ENCODE measurements around the gene TGFA. TPM values are rescaled to one million over a fixed set of nuclear protein-coding genes. Genes with fewer than 3 reads are reported as not detected.

The TGFA gene
- total RNA-seq, 2 experiments from 2014 or later: not detected

DNA sequence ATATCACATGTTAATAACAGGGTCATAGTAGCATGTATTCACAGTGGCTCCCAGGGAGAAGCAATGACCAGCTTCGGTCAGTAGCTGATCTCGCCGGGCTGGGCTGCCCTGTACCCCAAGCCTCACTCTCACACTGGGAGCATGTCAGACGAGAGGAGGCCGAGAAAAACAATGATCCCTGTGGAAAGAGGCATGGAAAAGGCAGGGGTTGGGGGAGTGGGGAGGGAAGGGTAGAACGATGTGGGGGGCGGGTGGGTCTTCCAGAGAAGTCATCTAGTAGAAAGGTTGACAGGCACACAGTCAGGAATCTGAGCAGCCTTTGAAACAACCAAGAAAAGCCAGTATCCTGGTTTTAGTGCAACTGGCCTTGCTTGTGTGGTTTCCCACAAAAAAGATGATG, 25.4 kb downstream of the TGFA start:
- Histone ChIP-seq H3K9me2 (ENCODE audit: insufficient read depth, low read length) (no peaks in the 10 kb centered on the region), H2AFZ (ENCODE audit: low read length) (no peak overlapping the region), H4K20me1 (ENCODE audit: insufficient read depth, low read length) (no peaks in the 10 kb centered on the region), H3K9me3 (ENCODE audit: low read length) (no peaks in the 10 kb centered on the region), H3K4me3 (ENCODE audit: low read depth, low read length, poor library complexity, severe bottlenecking) (no peak overlapping the region), H3K36me3 (ENCODE audit: insufficient read depth, low read length) (no peaks in the 10 kb centered on the region), H3K4me1 (ENCODE audit: insufficient read depth, low read length, poor library complexity, severe bottlenecking) (no peaks in the 10 kb centered on the region), H3K4me2 (ENCODE audit: low read length) (no peak overlapping the region), H3K79me2 (ENCODE audit: insufficient read depth, low read depth, low read length) (no peaks in the 10 kb centered on the region), H3K27ac (ENCODE audit: low read depth, low read length, poor library complexity, severe bottlenecking) (no peak overlapping the region)
- DNase-seq (ENCODE audit: low spot score): no peak
- ChIA-PET POLR2A (interaction anchor here (0.6 kb wide), 1 partner anchor 1305 kb away, joined by 3 read pairs; no protein-coding TSS in a partner anchor), CTCF (ENCODE audit: unreplicated experiment) (no interaction called here)
- no TSS peak for BruUV-seq (replicated peaks)
- intact Hi-C loops (cut with micrococcal nuclease; ENCODE audit: unreplicated experiment): no loop called here
- TF ChIP-seq EZH2phosphoT487 (IDR thresholded peaks at IDR 0.05; ENCODE audit: borderline replicate concordance, low read depth, low read length): no peak
- TF ChIP-seq, protein P1, sequence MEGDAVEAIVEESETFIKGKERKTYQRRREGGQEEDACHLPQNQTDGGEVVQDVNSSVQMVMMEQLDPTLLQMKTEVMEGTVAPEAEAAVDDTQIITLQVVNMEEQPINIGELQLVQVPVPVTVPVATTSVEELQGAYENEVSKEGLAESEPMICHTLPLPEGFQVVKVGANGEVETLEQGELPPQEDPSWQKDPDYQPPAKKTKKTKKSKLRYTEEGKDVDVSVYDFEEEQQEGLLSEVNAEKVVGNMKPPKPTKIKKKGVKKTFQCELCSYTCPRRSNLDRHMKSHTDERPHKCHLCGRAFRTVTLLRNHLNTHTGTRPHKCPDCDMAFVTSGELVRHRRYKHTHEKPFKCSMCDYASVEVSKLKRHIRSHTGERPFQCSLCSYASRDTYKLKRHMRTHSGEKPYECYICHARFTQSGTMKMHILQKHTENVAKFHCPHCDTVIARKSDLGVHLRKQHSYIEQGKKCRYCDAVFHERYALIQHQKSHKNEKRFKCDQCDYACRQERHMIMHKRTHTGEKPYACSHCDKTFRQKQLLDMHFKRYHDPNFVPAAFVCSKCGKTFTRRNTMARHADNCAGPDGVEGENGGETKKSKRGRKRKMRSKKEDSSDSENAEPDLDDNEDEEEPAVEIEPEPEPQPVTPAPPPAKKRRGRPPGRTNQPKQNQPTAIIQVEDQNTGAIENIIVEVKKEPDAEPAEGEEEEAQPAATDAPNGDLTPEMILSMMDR (conservative IDR thresholded peaks at IDR 0.05; ENCODE audit: low read length): no peak

DNA sequence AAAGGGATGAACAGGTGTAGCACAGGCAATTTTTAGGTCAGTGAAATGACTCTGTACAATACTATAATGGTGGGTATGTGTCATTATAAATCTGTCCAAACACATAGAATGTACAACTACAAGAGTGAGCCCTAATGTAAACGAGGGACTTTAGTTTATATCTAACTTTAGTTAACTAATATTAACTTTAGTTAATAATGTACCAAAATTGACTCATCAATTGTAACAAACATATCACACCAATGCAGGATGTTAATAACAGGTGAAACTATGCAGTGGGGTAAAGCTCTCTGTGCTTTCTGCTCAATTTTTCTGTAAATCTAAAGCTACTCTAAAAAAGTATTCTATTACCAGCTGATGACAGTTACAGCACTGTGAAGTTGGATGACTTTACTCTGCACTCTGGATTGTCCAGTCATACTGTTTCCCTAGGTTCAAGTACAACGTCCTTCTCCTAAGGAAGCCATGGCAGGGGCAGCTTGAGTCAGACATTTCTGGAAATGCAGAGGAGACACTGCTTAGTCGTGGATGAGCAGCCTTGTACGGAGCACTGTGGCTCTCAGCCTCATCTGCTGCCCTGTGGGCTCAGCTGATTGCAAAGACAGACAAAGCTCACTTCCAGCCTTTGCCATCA, 26.1 kb downstream of the TGFA start:
- no peaks in the 10 kb centered on the region for H3K9me3 ChIP-seq (ENCODE audit: low read length)
- H3K27ac ChIP-seq (ENCODE audit: low read depth, low read length, poor library complexity, severe bottlenecking): no peak overlapping the region
- TF ChIP-seq, protein P1 (conservative IDR thresholded peaks at IDR 0.05; ENCODE audit: low read length): no peak
- TF ChIP-seq EZH2phosphoT487 (IDR thresholded peaks at IDR 0.05; ENCODE audit: borderline replicate concordance, low read depth, low read length): no peak
- no peak overlapping the region for H3K4me3 ChIP-seq (ENCODE audit: low read depth, low read length, poor library complexity, severe bottlenecking)
- ChIA-PET CTCF (ENCODE audit: unreplicated experiment) (no interaction called here), POLR2A (interaction anchor here (0.6 kb wide), 2 partner anchors 73 to 1304 kb away, joined by 3 read pairs; no protein-coding TSS in a partner anchor)
- no peak for DNase-seq (ENCODE audit: low spot score)
- no peak overlapping the region for H3K4me2 ChIP-seq (ENCODE audit: low read length)
- H3K9me2 ChIP-seq (ENCODE audit: insufficient read depth, low read length): no peaks in the 10 kb centered on the region
- H3K36me3 ChIP-seq (ENCODE audit: insufficient read depth, low read length): no peaks in the 10 kb centered on the region
- no peaks in the 10 kb centered on the region for H3K4me1 ChIP-seq (ENCODE audit: insufficient read depth, low read length, poor library complexity, severe bottlenecking)
- no peaks in the 10 kb centered on the region for H4K20me1 ChIP-seq (ENCODE audit: insufficient read depth, low read length)
- no peaks in the 10 kb centered on the region for H3K79me2 ChIP-seq (ENCODE audit: insufficient read depth, low read depth, low read length)
- no peak overlapping the region for H2AFZ ChIP-seq (ENCODE audit: low read length)
- intact Hi-C loops (cut with micrococcal nuclease; ENCODE audit: unreplicated experiment): no loop called here
- BruUV-seq (replicated peaks): no TSS peak

DNA sequence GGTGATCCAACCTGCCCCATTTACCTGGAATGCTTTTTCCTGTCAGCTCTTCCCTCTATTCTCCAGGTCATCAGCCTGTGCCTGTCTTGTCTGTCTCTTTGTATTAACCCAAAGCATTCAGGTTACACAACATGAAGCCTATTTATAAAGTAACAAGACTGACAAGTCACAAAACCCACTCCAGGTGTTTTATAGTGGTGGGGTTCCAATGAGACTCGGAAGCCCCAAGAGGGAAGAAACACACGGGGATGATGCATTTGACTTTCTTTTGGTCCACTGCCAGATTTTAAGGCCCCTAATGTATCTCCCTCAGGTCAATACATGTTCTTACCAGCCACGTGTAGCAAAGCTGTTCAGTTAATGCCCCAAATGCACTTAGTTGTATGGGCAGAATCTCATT, 27.5 kb downstream of the TGFA start:
- no peaks in the 10 kb centered on the region for H3K9me2 ChIP-seq (ENCODE audit: insufficient read depth, low read length)
- no peak overlapping the region for H3K27ac ChIP-seq (ENCODE audit: low read depth, low read length, poor library complexity, severe bottlenecking)
- no peaks in the 10 kb centered on the region for H3K79me2 ChIP-seq (ENCODE audit: insufficient read depth, low read depth, low read length)
- no peak overlapping the region for H3K4me3 ChIP-seq (ENCODE audit: low read depth, low read length, poor library complexity, severe bottlenecking)
- TF ChIP-seq, protein P1 (conservative IDR thresholded peaks at IDR 0.05; ENCODE audit: low read length): no peak
- no peaks in the 10 kb centered on the region for H3K36me3 ChIP-seq (ENCODE audit: insufficient read depth, low read length)
- BruUV-seq (replicated peaks): no TSS peak
- no peak overlapping the region for H2AFZ ChIP-seq (ENCODE audit: low read length)
- no peaks in the 10 kb centered on the region for H3K9me3 ChIP-seq (ENCODE audit: low read length)
- H4K20me1 ChIP-seq (ENCODE audit: insufficient read depth, low read length): no peaks in the 10 kb centered on the region
- ChIA-PET CTCF (ENCODE audit: unreplicated experiment) (no interaction called here), POLR2A (no interaction called here)
- DNase-seq (ENCODE audit: low spot score): no peak
- intact Hi-C loops (cut with micrococcal nuclease; ENCODE audit: unreplicated experiment): no loop called here
- H3K4me2 ChIP-seq (ENCODE audit: low read length): no peak overlapping the region
- no peaks in the 10 kb centered on the region for H3K4me1 ChIP-seq (ENCODE audit: insufficient read depth, low read length, poor library complexity, severe bottlenecking)
